KMS-11 (cell line): ENCODE results near the gene LGSN.

Source experiments
- H2AFZ ChIP-seq: fragments of 200-600 bp; sonication (generic); 2 replicates; pipeline ENCODE4 v1.6.1; 2016; ENCODE audit warnings: antibody characterized with exemption, mixed run types, low read depth
- H3K27ac ChIP-seq: fragments of 200-600 bp; sonication (generic); 2 replicates; pipeline ENCODE4 v1.6.1; 2016; ENCODE audit warnings: mild to moderate bottlenecking, mixed run types
- H3K27me3 ChIP-seq: fragments of 200-600 bp; sonication (generic); 2 replicates; pipeline ENCODE4 v1.6.1; 2017; ENCODE audit warnings: mild to moderate bottlenecking, low read depth, mixed run types, moderate library complexity; ENCODE audit not compliant: insufficient read depth
- H3K36me3 ChIP-seq: fragments of 200-600 bp; sonication (generic); 2 replicates; pipeline ENCODE4 v1.6.1; 2017; ENCODE audit warnings: mild to moderate bottlenecking, mixed run types; ENCODE audit not compliant: insufficient read depth
- H3K4me1 ChIP-seq: fragments of 200-600 bp; sonication (generic); 2 replicates; pipeline ENCODE4 v1.6.1; 2016; ENCODE audit warnings: mild to moderate bottlenecking, low read depth, mixed run types; ENCODE audit not compliant: poor library complexity, severe bottlenecking
- H3K4me2 ChIP-seq: fragments of 200-600 bp; sonication (generic); 2 replicates; pipeline ENCODE4 v1.7.0; 2016; ENCODE audit warnings: mild to moderate bottlenecking, mixed run types
- H3K4me3 ChIP-seq: fragments of 200-600 bp; sonication (generic); IDR thresholded peaks from 2 replicates; pipeline ENCODE4 v1.6.1; 2017; ENCODE audit warnings: low read depth, low read length, mixed read lengths; ENCODE audit not compliant: insufficient read depth
- H3K79me2 ChIP-seq: fragments of 200-600 bp; sonication (generic); 2 replicates; pipeline ENCODE4 v1.6.1; 2016; ENCODE audit warnings: low read depth, mixed run types; ENCODE audit not compliant: insufficient read depth
- H3K9ac ChIP-seq: fragments of 200-600 bp; sonication (generic); 2 replicates; pipeline ENCODE4 v1.6.1; 2016; ENCODE audit warnings: mild to moderate bottlenecking, mixed run types
- H4K20me1 ChIP-seq: fragments of 200-600 bp; sonication (generic); 2 replicates; pipeline ENCODE4 v1.6.1; 2016; ENCODE audit warnings: mild to moderate bottlenecking, mixed run types; ENCODE audit not compliant: insufficient read depth
- TF ChIP-seq, protein P1 (sequence below): fragments of 200-600 bp; sonication (generic); conservative IDR thresholded peaks from 2 replicates; pipeline ENCODE4 v1.6.1; 2017; ENCODE audit warnings: low read depth, mild to moderate bottlenecking, antibody characterized with exemption, low read length, moderate library complexity, mixed read lengths

Gene LGSN

GRCh38 chr6:63290492-63291058 is 29.2 kb downstream of the LGSN start:
- H3K27ac ChIP-seq: no peak overlapping the region
- no peaks in the 10 kb centered on the region for H3K27me3 ChIP-seq
- H3K9ac ChIP-seq: no peak overlapping the region
- no peaks in the 10 kb centered on the region for H3K79me2 ChIP-seq
- TF ChIP-seq, protein P1, sequence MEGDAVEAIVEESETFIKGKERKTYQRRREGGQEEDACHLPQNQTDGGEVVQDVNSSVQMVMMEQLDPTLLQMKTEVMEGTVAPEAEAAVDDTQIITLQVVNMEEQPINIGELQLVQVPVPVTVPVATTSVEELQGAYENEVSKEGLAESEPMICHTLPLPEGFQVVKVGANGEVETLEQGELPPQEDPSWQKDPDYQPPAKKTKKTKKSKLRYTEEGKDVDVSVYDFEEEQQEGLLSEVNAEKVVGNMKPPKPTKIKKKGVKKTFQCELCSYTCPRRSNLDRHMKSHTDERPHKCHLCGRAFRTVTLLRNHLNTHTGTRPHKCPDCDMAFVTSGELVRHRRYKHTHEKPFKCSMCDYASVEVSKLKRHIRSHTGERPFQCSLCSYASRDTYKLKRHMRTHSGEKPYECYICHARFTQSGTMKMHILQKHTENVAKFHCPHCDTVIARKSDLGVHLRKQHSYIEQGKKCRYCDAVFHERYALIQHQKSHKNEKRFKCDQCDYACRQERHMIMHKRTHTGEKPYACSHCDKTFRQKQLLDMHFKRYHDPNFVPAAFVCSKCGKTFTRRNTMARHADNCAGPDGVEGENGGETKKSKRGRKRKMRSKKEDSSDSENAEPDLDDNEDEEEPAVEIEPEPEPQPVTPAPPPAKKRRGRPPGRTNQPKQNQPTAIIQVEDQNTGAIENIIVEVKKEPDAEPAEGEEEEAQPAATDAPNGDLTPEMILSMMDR: no peak
- no peak overlapping the region for H3K4me2 ChIP-seq
- no peak overlapping the region for H2AFZ ChIP-seq
- H3K4me1 ChIP-seq: no peaks in the 10 kb centered on the region
- no peak overlapping the region for H3K4me3 ChIP-seq
- H4K20me1 ChIP-seq: no peaks in the 10 kb centered on the region
- no peaks in the 10 kb centered on the region for H3K36me3 ChIP-seq

GRCh38 chr6:63289269-63289872 is 30.4 kb downstream of the LGSN start:
- TF ChIP-seq, protein P1: no peak
- no peaks in the 10 kb centered on the region for H3K36me3 ChIP-seq
- no peak overlapping the region for H3K9ac ChIP-seq
- H3K4me1 ChIP-seq: no peaks in the 10 kb centered on the region
- no peak overlapping the region for H2AFZ ChIP-seq
- H3K4me3 ChIP-seq: no peak overlapping the region
- H3K27ac ChIP-seq: no peak overlapping the region
- H3K79me2 ChIP-seq: no peaks in the 10 kb centered on the region
- H4K20me1 ChIP-seq: no peaks in the 10 kb centered on the region
- no peak overlapping the region for H3K4me2 ChIP-seq
- H3K27me3 ChIP-seq: no peaks in the 10 kb centered on the region

- Histone ChIP-seq H3K4me1 (no peaks in the 10 kb centered on the region), H3K4me2 (no peak overlapping the region), H3K4me3 (no peak overlapping the region), H4K20me1 (no peaks in the 10 kb centered on the region), H3K79me2 (no peaks in the 10 kb centered on the region), H3K27me3 (no peaks in the 10 kb centered on the region), H2AFZ (no peak overlapping the region), H3K9ac (no peak overlapping the region), H3K27ac (no peak overlapping the region), H3K36me3 (no peaks in the 10 kb centered on the region)
- TF ChIP-seq, protein P1: no peak
These were observed 39.1 kb downstream of the LGSN start for GRCh38 chr6:63280639-63281180.

DNA sequence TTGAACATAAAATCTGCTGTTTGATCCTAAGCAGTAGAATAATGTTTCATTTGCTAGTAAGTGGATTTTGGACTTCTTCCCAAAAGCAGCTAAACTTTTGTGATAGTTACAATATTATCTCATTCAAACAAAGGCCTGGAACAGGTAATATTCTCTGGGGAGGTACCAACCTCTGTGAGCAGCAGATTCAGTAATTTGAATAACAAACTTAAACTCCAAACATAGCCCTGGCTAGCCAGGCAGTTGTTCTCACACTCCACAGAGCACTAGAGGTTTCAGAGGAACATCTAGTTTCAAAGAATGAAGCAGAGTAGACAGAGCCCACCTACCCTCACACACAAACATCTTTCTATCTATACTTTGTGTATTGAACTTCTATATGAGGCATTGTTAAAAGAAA is 40.9 kb downstream of the LGSN start:
- TF ChIP-seq, protein P1: no peak
- H3K27me3 ChIP-seq: no peaks in the 10 kb centered on the region

More for the DNA sequence above, 40.9 kb downstream of the LGSN start:
- Histone ChIP-seq H3K4me2 (no peak overlapping the region), H3K9ac (no peak overlapping the region), H3K79me2 (no peaks in the 10 kb centered on the region), H3K4me1 (no peaks in the 10 kb centered on the region), H3K4me3 (no peak overlapping the region), H3K36me3 (no peaks in the 10 kb centered on the region), H3K27ac (no peak overlapping the region), H4K20me1 (no peaks in the 10 kb centered on the region), H2AFZ (no peak overlapping the region)
